ENCODE data around the gene NPSR1.
A peak's percentile ranks its signal among the peaks of the same experiment; 100 is the strongest.

The NPSR1 gene

GRCh38 chr7:34734771-34735170 lies 76.8 kb downstream of the NPSR1 start:
- peak; percentile 1 for DNase-seq (ENCODE audit: low read depth)
- no peak overlapping the region for H3K4me3 ChIP-seq (ENCODE audit: low read depth, low read length)
- TF ChIP-seq, protein P1, sequence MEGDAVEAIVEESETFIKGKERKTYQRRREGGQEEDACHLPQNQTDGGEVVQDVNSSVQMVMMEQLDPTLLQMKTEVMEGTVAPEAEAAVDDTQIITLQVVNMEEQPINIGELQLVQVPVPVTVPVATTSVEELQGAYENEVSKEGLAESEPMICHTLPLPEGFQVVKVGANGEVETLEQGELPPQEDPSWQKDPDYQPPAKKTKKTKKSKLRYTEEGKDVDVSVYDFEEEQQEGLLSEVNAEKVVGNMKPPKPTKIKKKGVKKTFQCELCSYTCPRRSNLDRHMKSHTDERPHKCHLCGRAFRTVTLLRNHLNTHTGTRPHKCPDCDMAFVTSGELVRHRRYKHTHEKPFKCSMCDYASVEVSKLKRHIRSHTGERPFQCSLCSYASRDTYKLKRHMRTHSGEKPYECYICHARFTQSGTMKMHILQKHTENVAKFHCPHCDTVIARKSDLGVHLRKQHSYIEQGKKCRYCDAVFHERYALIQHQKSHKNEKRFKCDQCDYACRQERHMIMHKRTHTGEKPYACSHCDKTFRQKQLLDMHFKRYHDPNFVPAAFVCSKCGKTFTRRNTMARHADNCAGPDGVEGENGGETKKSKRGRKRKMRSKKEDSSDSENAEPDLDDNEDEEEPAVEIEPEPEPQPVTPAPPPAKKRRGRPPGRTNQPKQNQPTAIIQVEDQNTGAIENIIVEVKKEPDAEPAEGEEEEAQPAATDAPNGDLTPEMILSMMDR (conservative IDR thresholded peaks at IDR 0.05; ENCODE audit: low read depth, low read length) = no peak

DNA sequence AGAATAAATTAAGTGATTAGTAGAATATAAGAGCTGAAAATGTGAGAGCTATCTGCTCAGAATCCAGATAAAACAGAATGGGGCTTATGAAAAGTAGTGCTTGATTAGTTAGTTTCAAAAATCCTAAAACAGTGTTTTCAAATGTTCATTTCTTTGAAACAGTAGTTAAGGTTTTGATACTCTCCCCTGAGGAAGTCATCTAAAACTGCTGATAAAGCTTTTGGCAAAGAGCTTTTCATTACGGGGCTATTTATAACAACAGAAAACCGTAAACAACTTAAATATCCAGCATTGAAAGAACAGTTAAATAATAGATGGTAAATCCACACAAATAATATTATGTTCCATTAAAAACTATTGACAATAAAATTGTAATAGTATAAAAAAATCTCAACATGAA lies 77.5 kb downstream of the NPSR1 start:
- no peak overlapping the region for H3K4me3 ChIP-seq (ENCODE audit: low read depth, low read length)
- TF ChIP-seq, protein P1 (conservative IDR thresholded peaks at IDR 0.05; ENCODE audit: low read depth, low read length) = no peak
- no peak for DNase-seq (ENCODE audit: low read depth)

GRCh38 chr7:34739651-34740300 lies 81.8 kb downstream of the NPSR1 start:
- DNase-seq (ENCODE audit: low read depth) = no peak
- no peak overlapping the region for H3K4me3 ChIP-seq (ENCODE audit: low read depth, low read length)
- TF ChIP-seq, protein P1 (conservative IDR thresholded peaks at IDR 0.05; ENCODE audit: low read depth, low read length) = no peak

GRCh38 chr7:34740840-34741239 lies 82.8 kb downstream of the NPSR1 start:
- TF ChIP-seq, protein P1 (conservative IDR thresholded peaks at IDR 0.05; ENCODE audit: low read depth, low read length) = no peak
- no peak overlapping the region for H3K4me3 ChIP-seq (ENCODE audit: low read depth, low read length)
- no peak for DNase-seq (ENCODE audit: low read depth)

DNA sequence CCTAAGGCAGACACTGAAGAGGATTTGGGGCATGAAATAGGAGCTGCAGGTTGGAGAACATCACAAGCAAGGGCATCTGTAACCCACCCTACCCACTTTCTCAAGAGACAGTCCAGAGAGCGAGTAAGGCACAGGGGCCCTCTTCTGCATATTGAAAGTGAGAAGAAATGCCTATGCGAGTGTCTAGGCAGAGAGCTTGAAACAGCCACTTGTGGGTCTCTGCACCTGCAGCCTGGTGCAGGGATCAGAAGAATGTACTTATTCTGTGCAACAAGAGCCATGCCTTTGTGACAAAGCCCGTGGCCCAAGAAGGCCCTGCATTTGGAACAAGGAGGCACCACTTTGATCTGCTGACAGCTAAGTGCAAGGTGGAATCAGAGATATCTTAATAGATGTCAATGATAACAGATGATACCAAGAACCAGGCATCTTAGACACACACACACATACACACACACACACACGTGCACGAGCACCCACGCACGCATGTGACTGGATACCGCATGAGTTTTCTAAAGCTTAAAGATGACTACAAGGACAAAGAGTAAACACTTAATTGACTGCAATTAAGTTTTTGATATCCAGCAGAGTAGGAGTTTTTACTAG lies 89.3 kb downstream of the NPSR1 start:
- DNase-seq (ENCODE audit: low read depth) = no peak
- TF ChIP-seq, protein P1 (conservative IDR thresholded peaks at IDR 0.05; ENCODE audit: low read depth, low read length) = no peak
- H3K4me3 ChIP-seq (ENCODE audit: low read depth, low read length) = no peak overlapping the region

- DNase-seq (ENCODE audit: low read depth) = peak; percentile 50
- H3K4me3 ChIP-seq (ENCODE audit: low read depth, low read length) = no peak overlapping the region
Measured at GRCh38 chr7:34747867-34748727, 90.1 kb downstream of the NPSR1 start.

More at GRCh38 chr7:34747867-34748727, 90.1 kb downstream of the NPSR1 start:
- TF ChIP-seq, protein P1 (conservative IDR thresholded peaks at IDR 0.05; ENCODE audit: low read depth, low read length) = no peak

Measured in choroid plexus epithelial cell (primary cell).